SW 1271 (cell line): Measurements from ENCODE around the gene CD1C.
"Not testable (repeated sequence)": the region's sequence is repeated elsewhere in the genome, so short reads cannot be mapped to it uniquely, and the experiment has no call there.

Source experiments
- DNase-seq, 2 experiments: peaks; one replicate each; lab custom pipeline; 2025; lab: John Stamatoyannopoulos, UW

CD1C gene

DNA sequence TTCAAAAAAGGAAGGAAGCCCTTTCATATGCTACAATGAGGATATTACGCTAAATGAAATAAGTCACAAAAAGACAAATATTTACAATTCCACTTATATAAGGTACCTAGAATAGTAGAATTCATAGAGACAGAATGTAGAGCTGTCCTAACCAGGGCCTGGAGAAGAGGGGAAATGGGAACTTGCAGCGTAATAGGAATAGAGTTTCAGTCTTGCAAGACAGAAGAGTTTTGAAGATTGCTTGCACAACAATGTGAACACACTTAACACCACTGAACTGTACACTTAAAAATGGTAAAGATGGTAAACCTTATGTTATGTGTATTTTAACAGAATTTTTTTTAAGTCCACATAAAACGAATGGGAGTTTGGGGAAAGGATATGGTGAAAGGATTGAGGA is 38.7 kb downstream of the CD1C start:
- DNase-seq = no peak

DNA sequence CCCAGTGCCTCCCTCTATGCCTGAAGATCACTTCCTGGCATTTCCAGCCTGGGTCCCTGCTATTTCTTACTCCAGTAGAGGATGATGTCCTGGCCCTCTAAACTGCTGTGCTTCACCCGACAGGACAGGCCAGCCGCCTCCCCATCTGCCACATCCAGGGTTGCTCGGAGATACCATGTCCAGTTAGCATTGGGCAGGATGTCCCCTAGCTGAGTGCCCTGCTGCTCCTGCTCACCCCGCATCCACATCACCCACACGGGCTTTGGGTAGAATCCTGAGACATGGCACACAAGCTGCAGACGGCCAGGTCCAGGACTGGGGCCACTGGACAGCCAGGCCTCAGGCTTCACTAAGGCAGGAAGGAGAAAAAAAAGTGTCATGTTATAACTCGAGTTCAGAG is 39.6 kb downstream of the CD1C start:
- DNase-seq = no peak

DNA sequence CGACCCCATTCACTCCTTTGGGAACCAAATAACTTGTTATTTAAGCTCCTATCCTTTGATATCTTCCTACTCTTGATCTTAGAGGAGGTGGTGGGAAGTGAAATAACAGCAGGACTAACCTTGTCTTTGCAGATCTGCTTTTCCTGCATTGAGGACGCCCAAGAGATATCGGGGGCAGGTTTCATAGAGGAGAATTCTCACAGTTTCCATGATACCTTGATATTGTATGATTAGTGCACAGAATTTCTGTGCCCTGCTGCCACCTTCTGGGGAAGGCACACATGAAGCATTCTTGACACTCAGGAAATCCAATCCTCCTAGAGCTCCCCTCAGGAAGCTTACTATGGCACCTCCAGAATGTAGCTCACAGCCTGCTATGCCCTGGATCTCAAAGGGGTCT is 40.0 kb downstream of the CD1C start:
- DNase-seq = no peak

DNA sequence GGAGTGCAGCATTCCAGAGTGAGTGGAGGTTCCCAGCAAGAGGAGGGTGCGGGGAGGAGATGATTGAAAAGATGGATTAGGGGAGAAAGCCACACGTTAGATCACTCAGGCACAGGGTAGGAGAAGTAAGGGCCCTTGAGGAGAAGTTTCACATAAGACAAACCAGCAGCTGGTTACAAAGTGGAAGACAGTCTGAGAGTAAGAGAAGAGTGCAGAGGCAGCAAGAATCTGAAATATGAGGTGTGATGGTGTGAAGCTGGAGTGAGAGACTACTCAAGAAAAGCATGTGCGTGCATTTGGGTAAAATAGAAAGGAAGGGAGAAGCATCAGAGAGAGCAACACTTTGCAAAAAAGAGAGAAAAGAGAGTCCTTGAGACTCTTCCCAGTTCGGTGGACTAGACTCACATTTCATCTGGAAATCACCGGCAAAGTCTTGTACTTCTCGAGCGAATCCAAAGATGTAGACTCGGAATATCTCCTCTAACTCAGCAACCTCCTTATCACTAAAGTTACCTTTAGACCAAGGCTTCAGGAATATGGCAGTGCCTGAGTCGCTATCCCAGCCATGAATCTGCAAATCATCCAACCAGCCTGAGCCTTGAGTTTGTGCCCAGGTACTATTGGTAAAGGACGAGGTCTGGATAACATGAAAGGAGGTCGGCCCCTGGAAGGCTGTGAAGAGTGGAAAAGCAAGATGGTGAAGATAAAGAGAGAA is 40.8 kb downstream of the CD1C start:
- no peak for DNase-seq

DNA sequence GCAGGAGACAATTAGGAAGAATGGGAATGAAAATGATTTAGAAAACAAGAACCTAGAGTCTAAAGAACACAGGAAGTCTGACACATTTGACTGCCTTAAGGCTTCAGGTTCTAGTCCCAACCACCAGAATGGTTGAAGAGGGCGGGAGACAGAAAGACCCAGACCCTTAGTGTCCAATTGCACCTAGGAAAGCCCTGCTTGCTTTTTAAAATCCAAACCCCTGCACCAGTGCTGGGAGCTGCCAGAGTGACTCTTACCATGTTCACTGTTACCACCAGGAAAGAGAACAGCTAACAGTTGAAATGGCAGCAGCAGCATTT is 41.3 kb downstream of the CD1C start:
- DNase-seq = no peak

DNA sequence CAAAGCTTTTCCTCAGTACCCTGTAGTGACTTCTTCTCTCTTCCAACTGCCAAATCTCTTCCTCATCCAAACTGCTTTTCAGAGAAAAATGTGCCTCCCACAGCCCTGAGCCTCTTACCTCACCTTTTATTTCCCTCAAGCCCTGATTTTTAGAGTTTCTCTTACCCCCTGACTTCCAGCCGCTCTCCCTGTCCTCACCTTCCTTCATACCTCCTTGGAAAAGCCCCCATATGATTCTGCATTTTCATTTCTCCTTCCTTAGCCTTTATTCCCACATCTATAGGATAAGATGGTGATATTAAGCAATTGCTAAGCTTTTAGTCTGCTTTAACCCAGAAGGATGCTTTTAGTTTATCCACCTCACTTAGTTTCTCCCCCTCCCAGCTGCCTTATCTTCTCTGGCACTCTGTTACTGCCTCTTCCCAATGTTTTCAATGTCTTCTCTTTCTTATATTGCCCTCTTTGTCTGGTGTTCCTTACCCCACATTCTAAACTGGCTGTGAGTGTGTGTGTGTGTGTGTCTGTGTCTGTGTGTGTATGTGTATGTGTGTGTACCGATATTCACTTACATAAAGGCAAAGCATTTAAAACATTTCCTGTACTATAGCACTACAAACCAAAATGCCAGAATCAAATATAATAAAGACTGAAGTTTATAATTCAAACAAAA is 41.9 kb downstream of the CD1C start, which contains the start of gene CD1B:
TSS of gene CD1B (minus strand) at position 51 of the 670 bp plus-strand sequence. CDS start 108 bp downstream, outside the sequence.
- no peak for DNase-seq

DNA sequence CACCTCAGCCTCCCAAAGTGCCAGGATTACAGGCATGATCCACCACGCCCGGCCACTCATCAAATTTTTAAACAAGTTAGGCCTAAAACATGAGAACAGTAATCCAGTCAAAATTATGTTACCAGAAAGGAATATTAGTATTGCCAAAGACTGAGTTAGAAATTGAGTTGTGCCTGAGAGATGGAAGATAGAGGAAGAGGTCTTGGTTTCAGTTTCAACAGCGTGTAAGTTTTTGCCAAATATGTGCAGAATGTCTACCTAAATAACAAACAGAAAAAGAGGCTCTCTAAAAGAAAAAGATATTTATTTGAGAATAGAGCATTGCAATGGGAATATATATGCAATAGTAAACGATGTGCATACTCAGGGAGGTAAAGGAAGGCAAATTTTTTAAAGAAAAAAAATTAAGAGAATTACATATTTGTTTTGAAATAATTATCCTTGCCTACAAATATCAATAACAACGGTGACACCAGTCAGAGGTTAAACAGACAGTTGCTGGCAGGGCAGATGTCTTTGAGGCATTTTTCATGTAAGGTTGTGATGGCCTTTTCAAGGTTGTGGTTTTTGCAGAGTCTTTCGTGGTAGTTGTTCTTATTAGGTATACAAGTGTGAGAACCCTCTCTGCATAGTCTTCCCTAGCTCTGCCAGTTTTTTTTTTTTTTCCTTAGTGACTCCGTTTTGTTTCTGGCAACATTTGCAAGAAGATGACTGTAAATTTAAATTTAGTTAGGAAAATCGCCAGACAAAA is 43.9 kb downstream of the CD1C start:
- DNase-seq = no peak

DNA sequence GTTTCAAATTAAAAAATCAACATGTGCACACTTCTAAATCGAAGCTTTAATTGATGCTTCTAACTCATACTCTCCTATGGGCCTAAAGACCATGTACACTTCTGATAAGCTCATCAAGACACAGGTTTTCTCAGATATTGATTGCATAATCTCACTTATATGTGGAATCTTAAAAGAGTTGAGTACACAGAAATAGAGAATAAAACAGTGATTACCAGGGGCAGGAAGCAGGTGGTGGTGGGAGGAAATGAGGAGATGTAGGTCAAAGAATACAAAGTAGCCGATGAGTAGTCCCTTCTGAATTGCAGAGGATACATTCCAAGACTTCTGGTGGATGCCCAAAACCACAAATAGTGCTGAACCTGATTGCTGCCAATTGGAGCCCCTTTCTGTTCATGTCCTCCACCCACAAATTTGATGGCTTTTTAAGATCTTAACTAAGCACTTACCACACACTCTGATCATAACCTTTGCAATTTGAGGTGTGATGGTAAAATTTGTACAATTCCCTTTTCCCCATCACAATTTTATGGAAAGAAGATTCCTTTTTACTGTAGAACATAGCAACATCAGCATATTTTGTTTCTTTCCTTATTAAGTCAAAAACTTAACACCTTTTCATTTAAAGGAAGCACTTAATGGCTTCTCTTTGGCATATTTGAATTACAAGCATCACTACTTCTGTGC is 44.9 kb downstream of the CD1C start:
- no peak for DNase-seq

DNA sequence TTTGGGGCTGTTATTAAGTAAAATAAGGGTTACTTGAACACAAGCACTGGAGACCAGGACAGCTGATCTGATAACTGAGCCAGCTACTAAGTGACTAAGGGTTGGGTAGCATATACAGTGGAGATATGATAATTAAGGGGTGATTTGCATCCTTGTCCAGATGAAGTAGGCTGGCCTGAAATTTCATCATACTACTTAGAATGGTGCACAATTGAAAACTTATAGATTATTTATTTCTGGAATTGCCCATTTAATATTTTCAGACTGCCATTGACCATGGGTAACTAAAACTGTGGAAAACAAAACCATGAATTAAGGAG is 45.5 kb downstream of the CD1C start:
- no peak for DNase-seq

DNA sequence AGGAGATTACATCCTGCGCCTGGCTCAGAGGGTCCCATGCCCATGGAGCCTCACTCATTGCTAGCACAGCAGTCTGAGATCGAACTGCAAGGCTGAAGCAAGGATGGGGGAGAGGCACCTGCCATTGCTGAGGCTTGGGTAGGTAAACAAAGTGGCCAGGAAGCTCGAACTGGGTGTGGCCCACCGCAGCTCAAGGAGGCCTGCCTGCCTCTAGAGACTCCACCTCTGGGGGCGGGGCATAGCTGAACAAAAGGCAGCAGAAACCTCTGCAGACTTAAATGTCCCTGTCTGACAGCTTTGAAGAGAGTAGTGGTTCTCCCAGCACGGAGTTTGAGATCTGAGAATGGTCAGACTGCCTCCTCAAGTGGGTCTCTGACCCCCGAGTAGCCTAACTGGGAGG is 46.7 kb downstream of the CD1C start:
- not testable (repeated sequence) for DNase-seq
